Ramos (cell line): Measurements from ENCODE around the gene GLB1L2.

Experiments used
- in situ Hi-C: fragments of 300-500 bp; cut with MboI; formaldehyde crosslinking; loops from one replicate; pipeline ENCODE4 v1.14.3; 2022; ENCODE audit warnings: low sequenced_read_pairs; ENCODE audit not compliant: unreplicated experiment

Gene GLB1L2

GRCh38 chr11:134398644-134399292 lies 67.0 kb downstream of the GLB1L2 start:
- in situ Hi-C loops: no loop called here

- in situ Hi-C loops: no loop called here
Measured at GRCh38 chr11:134399293-134399654, 67.5 kb downstream of the GLB1L2 start.

GRCh38 chr11:134399996-134400395 lies 68.2 kb downstream of the GLB1L2 start:
- in situ Hi-C loops: no loop called here

GRCh38 chr11:134401825-134402809 lies 70.3 kb downstream of the GLB1L2 start:
- in situ Hi-C loops: no loop called here

- in situ Hi-C loops: no loop called here
Measured at GRCh38 chr11:134402910-134403309, 71.1 kb downstream of the GLB1L2 start.

GRCh38 chr11:134404575-134405341 lies 73.0 kb downstream of the GLB1L2 start:
- in situ Hi-C loops: no loop called here

- in situ Hi-C loops: no loop called here
Measured at GRCh38 chr11:134405436-134405835, 73.6 kb downstream of the GLB1L2 start.

GRCh38 chr11:134405841-134406240 lies 74.1 kb downstream of the GLB1L2 start:
- in situ Hi-C loops: no loop called here

- in situ Hi-C loops: no loop called here
Measured at GRCh38 chr11:134406264-134407185, 74.7 kb downstream of the GLB1L2 start.

- in situ Hi-C loops: no loop called here
Measured at GRCh38 chr11:134407321-134407828, 75.6 kb downstream of the GLB1L2 start.

GRCh38 chr11:134407923-134408322 lies 76.1 kb downstream of the GLB1L2 start:
- in situ Hi-C loops: no loop called here

GRCh38 chr11:134409552-134410429 lies 78.0 kb downstream of the GLB1L2 start:
- in situ Hi-C loops: no loop called here

- in situ Hi-C loops: no loop called here
Measured at GRCh38 chr11:134410766-134411165, 79.0 kb downstream of the GLB1L2 start.

- in situ Hi-C loops: no loop called here
Measured at GRCh38 chr11:134412203-134413042, 80.6 kb downstream of the GLB1L2 start, which contains the start of gene B3GAT1. TSS of gene B3GAT1 (minus strand) at chr11:134412242. CDS start at chr11:134387659, 24,583 bp downstream.

- in situ Hi-C loops: no loop called here
Measured at GRCh38 chr11:134413043-134413825, 81.4 kb downstream of the GLB1L2 start.

- in situ Hi-C loops: no loop called here
Measured at GRCh38 chr11:134413826-134414731, 82.3 kb downstream of the GLB1L2 start.
